Astrocyte (in vitro differentiated cells and primary cell): ENCODE measurements around the gene FGFRL1.

Experiments used
- CTCF ChIP-seq: IDR thresholded peaks from 2 replicates; pipeline ENCODE4 v1.5.1; 2011; ENCODE audit warnings: low read depth, mild to moderate bottlenecking, inconsistent platforms, low read length, moderate library complexity; ENCODE audit not compliant: insufficient read depth
- EZH2 ChIP-seq: IDR thresholded peaks from 2 replicates; pipeline ENCODE4 v1.6.1; 2012; ENCODE audit warnings: mild to moderate bottlenecking, low read length, inconsistent platforms; ENCODE audit not compliant: insufficient read depth

- TF ChIP-seq EZH2 (no peak), CTCF (no peak)
These were observed 10.1 kb downstream of the FGFRL1 start for GRCh38 chr4:1021386-1022050.
